Progenitor cell of endocrine pancreas (in vitro differentiated cells): ENCODE data around the gene EDC4. TPM values are rescaled to one million over a fixed set of nuclear protein-coding genes. Genes with fewer than 3 reads are reported as not detected.

Experiments used
- DNase-seq: peaks from one replicate; pipeline ENCODE4 v3.0.0; 2021; ENCODE audit warnings: low spot score; ENCODE audit not compliant: unreplicated experiment
- H3K27ac Mint-ChIP-seq: 2 replicates; pipeline ENCODE4 v1.8.0; 2021; ENCODE audit warnings: mild to moderate bottlenecking, moderate library complexity, mixed read lengths
- H3K27me3 Mint-ChIP-seq: 2 replicates; pipeline ENCODE4 v1.8.0; 2021; ENCODE audit warnings: mixed read lengths
- H3K36me3 Mint-ChIP-seq: 2 replicates; pipeline ENCODE4 v1.8.0; 2022; ENCODE audit warnings: mixed read lengths; ENCODE audit not compliant: insufficient read depth
- H3K4me1 Mint-ChIP-seq: 2 replicates; pipeline ENCODE4 v1.8.0; 2021; ENCODE audit warnings: low read depth, mixed read lengths
- H3K4me3 Mint-ChIP-seq: 2 replicates; pipeline ENCODE4 v1.8.0; 2021; ENCODE audit warnings: low read depth, mild to moderate bottlenecking, moderate library complexity, mixed read lengths
- H3K9me3 Mint-ChIP-seq: 2 replicates; pipeline ENCODE4 v1.8.0; 2021; ENCODE audit warnings: low read depth, mixed read lengths
- CTCF ChIP-seq: fragments of 200-600 bp; sonication (generic); IDR thresholded peaks from one replicate; pipeline ENCODE4 v1.5.0; 2021; ENCODE audit warnings: antibody characterized with exemption, mild to moderate bottlenecking; ENCODE audit not compliant: unreplicated experiment
- total RNA-seq: library from RNA; stranded (reverse); gene quantifications from 2 replicates; pipeline ENCODE4 v1.2.1, GENCODE V29; 2021

The EDC4 gene
- total RNA-seq, 1 donor from 2014 or later, result 110 TPM

GRCh38 chr16:67930191-67930590 lies 57.3 kb downstream of the EDC4 start:
- no peak for DNase-seq

DNA sequence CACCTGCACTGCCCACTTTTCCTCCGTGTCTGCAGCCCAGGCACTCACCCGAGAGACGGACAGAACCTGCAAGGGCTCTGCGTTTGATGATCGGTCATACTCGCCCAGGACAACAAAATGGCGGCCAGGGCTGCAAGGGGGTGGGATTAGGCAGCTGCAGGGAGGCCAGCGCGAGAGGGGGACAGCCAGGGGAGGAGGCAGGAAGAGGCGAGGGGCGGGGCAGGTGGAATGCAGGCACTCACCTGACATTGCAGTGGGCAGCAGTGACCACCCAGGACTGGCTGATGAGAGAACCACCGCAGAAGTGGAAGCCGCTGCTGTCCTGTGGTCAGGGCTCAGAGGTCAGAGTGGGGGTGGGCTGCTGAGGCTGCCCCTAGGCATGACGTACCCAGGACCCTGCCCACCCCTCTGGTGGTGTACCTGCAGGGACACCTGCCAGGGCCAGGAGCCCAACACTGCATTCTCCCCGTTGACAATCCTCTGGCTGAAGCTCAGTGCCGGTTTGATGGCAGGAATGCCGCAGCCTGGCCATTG lies 57.9 kb downstream of the EDC4 start:
- no peak overlapping the region for H3K27ac Mint-ChIP-seq
- no peak for DNase-seq
- peaks cover 4% of the 10 kb centered on the region for H3K36me3 Mint-ChIP-seq
- TF ChIP-seq CTCF, result no peak
- no peaks in the 10 kb centered on the region for H3K9me3 Mint-ChIP-seq
- peaks cover 8% of the 10 kb centered on the region for H3K4me1 Mint-ChIP-seq
- peaks cover 3% of the 10 kb centered on the region for H3K27me3 Mint-ChIP-seq
- H3K4me3 Mint-ChIP-seq, result no peak overlapping the region

More at GRCh38 chr16:67930191-67930590, 57.3 kb downstream of the EDC4 start:
- peaks cover 6% of the 10 kb centered on the region for H3K4me1 Mint-ChIP-seq
- peaks cover 4% of the 10 kb centered on the region for H3K36me3 Mint-ChIP-seq
- H3K27ac Mint-ChIP-seq, result no peak overlapping the region
- no peak for TF ChIP-seq CTCF
- no peak overlapping the region for H3K4me3 Mint-ChIP-seq
- H3K9me3 Mint-ChIP-seq, result no peaks in the 10 kb centered on the region
- peaks cover 3% of the 10 kb centered on the region for H3K27me3 Mint-ChIP-seq

Other genes starting within 250 kb of the EDC4 start
- gene CARMIL2, start 227.9 kb upstream of the EDC4 start, total RNA-seq, result 11.8 and 14.2 TPM in 2 replicates
- gene ACD, start 212.8 kb upstream of the EDC4 start, total RNA-seq, result 32.7 and 34.7 TPM in 2 replicates
- gene PARD6A, start 212.1 kb upstream of the EDC4 start, total RNA-seq, result 5.6 and 6.4 TPM in 2 replicates
- gene ENKD1, start 206.3 kb upstream of the EDC4 start, total RNA-seq, result 25.1 and 26.1 TPM in 2 replicates
- 2.5 and 2.6 TPM in 2 replicates for gene C16orf86, start 206.2 kb upstream of the EDC4 start, total RNA-seq
- 38.8 and 40.7 TPM in 2 replicates for gene GFOD2, start 153.7 kb upstream of the EDC4 start, total RNA-seq
- gene RANBP10, start 66.5 kb upstream of the EDC4 start, total RNA-seq, result 33.5 and 34.1 TPM in 2 replicates
- 12.3 and 14.5 TPM in 2 replicates for gene TSNAXIP1, start 66.2 kb upstream of the EDC4 start, total RNA-seq
- 28.6 and 32.0 TPM in 2 replicates for gene THAP11, start 30.7 kb upstream of the EDC4 start, total RNA-seq
- gene NUTF2, start 26.1 kb upstream of the EDC4 start, total RNA-seq, result 167 and 177 TPM in 2 replicates
- gene CENPT, start 25.4 kb upstream of the EDC4 start, total RNA-seq, result 76.2 and 80.6 TPM in 2 replicates
- gene NRN1L, start 11.8 kb downstream of the EDC4 start, total RNA-seq, result not detected in 2 replicates
- 42.8 and 45.0 TPM in 2 replicates for gene PSKH1, start 20.2 kb downstream of the EDC4 start, total RNA-seq
- gene CTRL, start 58.8 kb downstream of the EDC4 start, total RNA-seq, result 0.57 and 2.2 TPM in 2 replicates
- gene PSMB10, start 63.8 kb downstream of the EDC4 start, total RNA-seq, result 9.8 and 10.6 TPM in 2 replicates
- 31.9 and 32.1 TPM in 2 replicates for gene LCAT, start 71.1 kb downstream of the EDC4 start, total RNA-seq
- 74.3 and 75.6 TPM in 2 replicates for gene SLC12A4, start 95.6 kb downstream of the EDC4 start, total RNA-seq
- gene DPEP3, start 107.4 kb downstream of the EDC4 start, total RNA-seq, result not detected in 2 replicates
- not detected in 2 replicates for gene DPEP2, start 126.4 kb downstream of the EDC4 start, total RNA-seq
- not detected in 2 replicates for gene DPEP2NB, start 142.9 kb downstream of the EDC4 start, total RNA-seq
- 9.5 and 10.4 TPM in 2 replicates for gene DDX28, start 150.2 kb downstream of the EDC4 start, total RNA-seq
- gene DUS2, start 150.2 kb downstream of the EDC4 start, total RNA-seq, result 18.8 and 21.2 TPM in 2 replicates
- gene NFATC3, start 212.3 kb downstream of the EDC4 start, total RNA-seq, result 48.7 and 51.8 TPM in 2 replicates